ENCODE results near the gene TLE6.

DNA sequence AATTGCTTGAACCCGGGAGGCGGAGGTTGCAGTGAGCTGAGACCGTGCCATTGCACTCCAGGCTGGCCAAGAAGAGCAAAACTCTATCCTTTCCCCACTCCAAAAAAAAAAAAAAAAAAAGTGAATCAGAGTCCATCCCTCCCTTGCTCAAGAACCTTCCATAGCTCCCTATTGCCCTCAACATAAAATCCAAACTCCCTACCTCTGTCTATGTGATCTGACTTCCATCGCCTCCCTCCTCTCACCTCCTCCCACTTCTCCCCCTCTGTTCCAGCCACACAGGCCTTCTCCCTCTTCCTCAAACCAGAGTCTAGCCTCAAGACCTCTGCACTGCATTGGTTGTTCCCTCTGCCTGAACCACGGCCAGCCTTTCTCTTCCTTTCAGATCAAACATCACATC is 61.8 kb downstream of the TLE6 start:
- no peak for TF ChIP-seq CTCF (conservative IDR thresholded peaks at IDR 0.05)
- no peak for TF ChIP-seq EZH2 (IDR thresholded peaks at IDR 0.05; ENCODE audit: low read depth)

Data from PC-9 (cell line).